ENCODE measurements around the gene BPIFB6.

DNA sequence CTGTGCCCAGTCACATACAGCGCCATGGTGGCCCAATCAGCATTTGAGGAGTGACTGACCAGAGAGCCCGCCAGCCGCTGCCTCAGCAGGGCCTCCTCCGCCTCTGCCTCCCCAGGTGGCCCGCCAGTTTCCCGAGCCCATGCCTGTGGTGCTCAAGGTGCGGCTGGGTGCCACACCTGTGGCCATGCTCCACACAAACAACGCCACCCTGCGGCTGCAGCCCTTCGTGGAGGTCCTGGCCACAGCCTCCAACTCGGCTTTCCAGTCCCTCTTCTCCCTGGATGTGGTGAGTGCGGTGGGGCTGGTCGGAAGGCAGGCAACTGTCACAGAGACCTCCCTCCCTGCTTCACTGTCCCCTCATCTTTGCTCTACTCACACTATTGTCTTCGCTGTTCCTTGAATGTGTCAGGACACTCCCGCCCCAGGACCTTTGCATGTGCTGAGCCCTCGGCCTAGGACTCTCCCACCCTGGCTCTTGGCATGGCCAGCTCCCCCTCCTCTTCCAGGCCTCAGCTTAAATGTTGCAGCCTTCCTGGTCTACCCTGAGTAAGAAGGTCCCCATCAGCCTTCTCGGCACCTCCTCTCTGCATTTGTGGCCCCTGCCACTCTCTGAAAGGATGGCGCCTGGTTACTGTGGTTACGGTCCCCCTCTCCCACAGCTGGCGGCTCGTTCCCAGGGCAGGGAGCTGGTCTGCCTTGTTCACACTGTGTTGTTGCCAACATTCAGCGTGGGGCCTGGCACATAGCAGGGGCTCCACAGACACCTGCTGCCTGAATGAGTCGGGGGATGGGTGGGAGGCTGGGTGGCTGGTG is 11.8 kb upstream of the BPIFB6 start:
- TF ChIP-seq EGR1 (IDR thresholded peaks at IDR 0.05; ENCODE audit: borderline replicate concordance in 1 of 2, low read depth in 2 of 2, low read length in 2 of 2) (no peak), HDAC2 (IDR thresholded peaks at IDR 0.05) (no peak), EP300 (IDR thresholded peaks at IDR 0.05; ENCODE audit: borderline replicate concordance in 1 of 2, control insufficient read depth in 1 of 2, low read depth in 2 of 2, low read length in 2 of 2) (no peak), CREB1 (IDR thresholded peaks at IDR 0.05; ENCODE audit: low read depth) (no peak), TAF1 (IDR thresholded peaks at IDR 0.05; ENCODE audit: borderline replicate concordance, low read depth, low read length) (no peak), HCFC1 (IDR thresholded peaks at IDR 0.05; ENCODE audit: low read length) (no peak), POLR2AphosphoS5 (IDR thresholded peaks at IDR 0.05; ENCODE audit: low read length) (no peak), SREBF1 (IDR thresholded peaks at IDR 0.05; ENCODE audit: low read length) (no peak)
- TF ChIP-seq, protein P1, sequence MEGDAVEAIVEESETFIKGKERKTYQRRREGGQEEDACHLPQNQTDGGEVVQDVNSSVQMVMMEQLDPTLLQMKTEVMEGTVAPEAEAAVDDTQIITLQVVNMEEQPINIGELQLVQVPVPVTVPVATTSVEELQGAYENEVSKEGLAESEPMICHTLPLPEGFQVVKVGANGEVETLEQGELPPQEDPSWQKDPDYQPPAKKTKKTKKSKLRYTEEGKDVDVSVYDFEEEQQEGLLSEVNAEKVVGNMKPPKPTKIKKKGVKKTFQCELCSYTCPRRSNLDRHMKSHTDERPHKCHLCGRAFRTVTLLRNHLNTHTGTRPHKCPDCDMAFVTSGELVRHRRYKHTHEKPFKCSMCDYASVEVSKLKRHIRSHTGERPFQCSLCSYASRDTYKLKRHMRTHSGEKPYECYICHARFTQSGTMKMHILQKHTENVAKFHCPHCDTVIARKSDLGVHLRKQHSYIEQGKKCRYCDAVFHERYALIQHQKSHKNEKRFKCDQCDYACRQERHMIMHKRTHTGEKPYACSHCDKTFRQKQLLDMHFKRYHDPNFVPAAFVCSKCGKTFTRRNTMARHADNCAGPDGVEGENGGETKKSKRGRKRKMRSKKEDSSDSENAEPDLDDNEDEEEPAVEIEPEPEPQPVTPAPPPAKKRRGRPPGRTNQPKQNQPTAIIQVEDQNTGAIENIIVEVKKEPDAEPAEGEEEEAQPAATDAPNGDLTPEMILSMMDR (IDR thresholded peaks at IDR 0.05 in 2 of 3, conservative IDR thresholded peaks at IDR 0.05 in 1 of 3; ENCODE audit: control insufficient read depth in 2 of 3, extremely low read depth in 1 of 3, insufficient read depth in 1 of 3, low read depth in 3 of 3, low read length in 3 of 3), result no peak
- TF ChIP-seq, protein P2, sequence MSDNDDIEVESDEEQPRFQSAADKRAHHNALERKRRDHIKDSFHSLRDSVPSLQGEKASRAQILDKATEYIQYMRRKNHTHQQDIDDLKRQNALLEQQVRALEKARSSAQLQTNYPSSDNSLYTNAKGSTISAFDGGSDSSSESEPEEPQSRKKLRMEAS (IDR thresholded peaks at IDR 0.05; ENCODE audit: low read depth, low read length), result no peak

Measured in GM12878 (cell line).